ENCODE data around the gene RALGAPB.
"Not testable (repeated sequence)": the region's sequence is repeated elsewhere in the genome, so short reads cannot be mapped to it uniquely, and the experiment has no call there.

RALGAPB gene

GRCh38 chr20:38447931-38448675, 24.5 kb upstream of the RALGAPB start:
- DNase-seq, result no peak

- DNase-seq, result no peak
These were observed 23.6 kb upstream of the RALGAPB start for GRCh38 chr20:38449046-38449445.

- no peak for DNase-seq
These were observed 22.1 kb upstream of the RALGAPB start for GRCh38 chr20:38450412-38450975.

- no peak for DNase-seq
These were observed 19.6 kb upstream of the RALGAPB start for GRCh38 chr20:38452880-38453624.

GRCh38 chr20:38453941-38454340, 18.7 kb upstream of the RALGAPB start:
- no peak for DNase-seq

- no peak for DNase-seq
These were observed 17.8 kb upstream of the RALGAPB start for GRCh38 chr20:38454556-38455473.

- DNase-seq, result no peak
These were observed 14.3 kb upstream of the RALGAPB start for GRCh38 chr20:38458314-38458713.

- DNase-seq, result peak; percentile 43 to 67
These were observed 12.5 kb upstream of the RALGAPB start for GRCh38 chr20:38460040-38460623.

- DNase-seq, result not testable (repeated sequence)
These were observed 12.0 kb upstream of the RALGAPB start for GRCh38 chr20:38460631-38461030.

- not testable (repeated sequence) for DNase-seq
These were observed 11.5 kb upstream of the RALGAPB start for GRCh38 chr20:38461167-38461566.

GRCh38 chr20:38461569-38461968, 11.1 kb upstream of the RALGAPB start:
- not testable (repeated sequence) for DNase-seq

- no peak for DNase-seq
These were observed 6.5 kb upstream of the RALGAPB start for GRCh38 chr20:38466171-38466570.

- DNase-seq, result no peak
These were observed 5.7 kb upstream of the RALGAPB start for GRCh38 chr20:38466983-38467382.

GRCh38 chr20:38471245-38471644, 1.4 kb upstream of the RALGAPB start:
- DNase-seq, result no peak

GRCh38 chr20:38471987-38472512, 593 bp upstream of the RALGAPB start:
- DNase-seq, result no peak

- DNase-seq, result peak in 1 of 2 experiments; percentile 36
These were observed 738 bp downstream of the RALGAPB start for GRCh38 chr20:38473367-38473795.

GRCh38 chr20:38477747-38478146, 5.1 kb downstream of the RALGAPB start:
- no peak for DNase-seq

GRCh38 chr20:38479596-38479995, 7.0 kb downstream of the RALGAPB start:
- DNase-seq, result no peak

GRCh38 chr20:38485041-38485440, 12.4 kb downstream of the RALGAPB start:
- no peak for DNase-seq

GRCh38 chr20:38489181-38489580, 16.5 kb downstream of the RALGAPB start:
- DNase-seq, result no peak

- no peak for DNase-seq
These were observed 24.7 kb downstream of the RALGAPB start for GRCh38 chr20:38497246-38497935.
